ENCODE results near the gene EME1.
"Not testable (repeated sequence)": the region's sequence is repeated elsewhere in the genome, so short reads cannot be mapped to it uniquely, and the experiment has no call there.

The EME1 gene

GRCh38 chr17:50426814-50427787 lies 54.1 kb downstream of the EME1 start:
- no peak for DNase-seq

- not testable (repeated sequence) for DNase-seq
Observed at GRCh38 chr17:50428126-50428525, 55.1 kb downstream of the EME1 start.

GRCh38 chr17:50428831-50429424 lies 55.9 kb downstream of the EME1 start:
- no peak for DNase-seq

GRCh38 chr17:50429793-50430192 lies 56.8 kb downstream of the EME1 start:
- no peak for DNase-seq

All from NCI-H1930 (cell line).